ENCODE results near the gene EPHB6. TPM values are rescaled to one million over a fixed set of nuclear protein-coding genes. Genes with fewer than 3 reads are reported as not detected.
A peak's percentile ranks its signal among the peaks of the same experiment; 100 is the strongest.

The EPHB6 gene
- total and polyA plus RNA-seq, 7 experiments from 2014 or later, result 9.8 to 110 (median 65.7) TPM

DNA sequence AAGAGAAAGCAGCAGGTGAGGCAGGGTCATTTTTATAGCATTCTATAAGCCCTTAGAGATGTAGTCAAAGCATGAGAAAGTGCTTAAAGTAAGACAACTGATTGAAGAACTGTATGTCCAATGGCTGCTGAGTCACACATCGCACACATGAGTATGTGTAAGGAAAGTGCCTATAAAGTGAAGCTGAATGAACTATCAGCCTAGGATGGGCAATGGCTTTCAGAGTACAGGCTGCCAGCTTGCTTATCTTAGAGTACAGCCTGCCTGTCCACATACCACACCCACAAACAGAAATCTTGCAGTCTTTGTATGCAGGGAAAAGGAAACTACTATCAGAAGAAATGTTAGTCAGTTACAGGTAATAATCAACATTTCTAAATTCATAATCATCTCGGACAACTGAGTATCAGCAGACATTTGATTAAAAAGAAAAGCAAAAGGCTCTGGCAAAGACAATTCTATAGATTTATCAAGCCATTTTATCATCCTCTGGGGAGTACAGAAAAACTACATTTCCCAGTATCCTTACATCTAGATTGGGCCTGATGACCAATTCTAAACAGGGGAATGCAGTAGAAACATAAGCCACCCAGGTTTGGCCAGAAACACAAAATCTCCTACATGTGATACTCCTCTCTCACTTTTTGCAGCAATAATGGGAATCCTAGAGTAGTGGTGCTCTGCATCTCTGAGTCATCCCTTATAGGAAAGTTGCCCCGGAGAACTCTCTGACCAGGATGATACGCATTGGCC lies 16.2 kb upstream of the EPHB6 start:
- ATAC-seq (no peak), DNase-seq (no peak)
- H3K4me1 ChIP-seq (ENCODE audit: control insufficient read depth in 2 of 2, insufficient read depth in 2 of 2, low read length in 2 of 2), result no peaks in the 10 kb centered on the region
- intact Hi-C loops (cut with micrococcal nuclease), result no loop called here
- ChIA-PET CTCF (no interaction called here), POLR2A (no interaction called here)
- no peaks in the 10 kb centered on the region for H3K36me3 ChIP-seq (ENCODE audit: control insufficient read depth in 2 of 3, insufficient read depth in 3 of 3, low read length in 3 of 3)
- Mint-ChIP-seq H3K27me3 (peaks cover 0 to 12% (median 0%) of the 10 kb centered on the region in 5 donors), H3K36me3 (peaks cover 0 to 3% (median 0%) of the 10 kb centered on the region in 5 donors), H3K27ac (no peak overlapping the region), H3K9me3 (no peaks in the 10 kb centered on the region), H3K4me1 (peaks cover 0 to 25% (median 16%) of the 10 kb centered on the region in 7 donors), H3K4me3 (no peak overlapping the region)
- H3K4me3 ChIP-seq (ENCODE audit: low read length), result no peak overlapping the region
- no peaks in the 10 kb centered on the region for H3K9me3 ChIP-seq (ENCODE audit: control insufficient read depth in 2 of 3, low read length in 3 of 3)
- no peaks in the 10 kb centered on the region for H3K27me3 ChIP-seq (ENCODE audit: control insufficient read depth in 2 of 2, insufficient read depth in 2 of 2, low read length in 2 of 2)
- H3K27ac ChIP-seq (ENCODE audit: low read depth, low read length), result no peak overlapping the region

DNA sequence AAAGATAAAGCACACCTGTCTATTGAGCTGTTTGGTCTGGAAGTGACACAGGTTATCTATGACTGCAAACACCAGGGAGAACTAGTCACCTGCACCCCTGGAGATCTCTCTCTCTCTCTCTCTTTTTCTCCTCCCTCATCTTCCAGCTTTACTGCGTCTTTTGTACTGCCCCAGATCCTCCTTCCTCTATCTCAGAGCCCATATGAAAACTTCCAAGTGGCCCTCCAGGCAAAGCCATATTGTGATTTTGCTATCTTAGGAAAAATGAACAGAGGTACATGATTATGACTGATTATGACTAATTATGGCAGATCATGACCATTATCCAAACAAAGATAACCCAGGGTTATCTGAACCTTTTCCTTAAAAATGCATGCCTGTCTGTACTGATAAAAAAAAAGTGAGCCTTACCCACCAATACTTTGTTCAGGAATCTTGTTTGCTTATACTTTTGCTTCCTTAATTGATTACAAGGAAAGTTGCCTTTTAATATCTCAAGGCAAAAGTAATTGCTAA lies 12.6 kb upstream of the EPHB6 start:
- Histone ChIP-seq H3K4me3 (ENCODE audit: low read length) (no peak overlapping the region), H3K36me3 (ENCODE audit: control insufficient read depth in 2 of 3, insufficient read depth in 3 of 3, low read length in 3 of 3) (no peaks in the 10 kb centered on the region), H3K9me3 (ENCODE audit: control insufficient read depth in 2 of 3, low read length in 3 of 3) (no peaks in the 10 kb centered on the region), H3K27me3 (ENCODE audit: control insufficient read depth in 2 of 2, insufficient read depth in 2 of 2, low read length in 2 of 2) (no peaks in the 10 kb centered on the region), H3K4me1 (ENCODE audit: control insufficient read depth in 2 of 2, insufficient read depth in 2 of 2, low read length in 2 of 2) (no peaks in the 10 kb centered on the region), H3K27ac (ENCODE audit: low read depth, low read length) (no peak overlapping the region)
- DNase-seq (no peak), ATAC-seq (no peak)
- Mint-ChIP-seq H3K27ac (no peak overlapping the region), H3K27me3 (peaks cover 0 to 13% (median 0%) of the 10 kb centered on the region in 5 donors), H3K4me3 (no peak overlapping the region), H3K9me3 (no peaks in the 10 kb centered on the region), H3K36me3 (peaks cover 0 to 3% (median 0%) of the 10 kb centered on the region in 5 donors), H3K4me1 (no peaks in the 10 kb centered on the region)
- CTCF ChIA-PET, result interaction anchor here (0.8 to 1.5 kb wide), 2 partner anchors 17 to 211 kb away, joined by 3 to 4 read pairs; no protein-coding TSS in a partner anchor
- intact Hi-C loops (cut with micrococcal nuclease), result no loop called here
- POLR2A ChIA-PET, result interaction anchor here (0.8 to 1.5 kb wide), 3 partner anchors 8 to 22 kb away, joined by 3 to 4 read pairs (median 4); no protein-coding TSS in a partner anchor

DNA sequence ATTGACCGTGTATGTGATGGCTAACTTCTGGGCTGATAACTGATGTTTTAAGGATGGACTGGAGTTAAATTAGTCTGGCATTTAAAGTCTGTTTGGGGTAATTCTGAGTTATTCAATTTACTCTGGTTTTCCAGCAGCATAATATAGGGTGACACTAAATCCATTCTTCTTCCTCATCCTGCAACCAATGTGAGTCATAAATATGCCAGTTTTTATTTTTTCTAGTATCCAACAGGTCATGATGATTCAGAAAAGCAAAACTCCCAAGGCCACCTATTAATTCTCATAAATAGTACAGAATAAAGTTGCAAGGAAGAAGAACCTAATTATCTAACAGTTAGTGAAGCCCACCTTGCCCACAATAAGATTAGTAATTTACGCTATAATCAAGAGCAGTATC lies 7.5 kb upstream of the EPHB6 start:
- Mint-ChIP-seq H3K4me1 (peaks cover 2 to 22% (median 12%) of the 10 kb centered on the region in 7 donors), H3K27me3 (peaks cover 0 to 23% (median 0%) of the 10 kb centered on the region in 5 donors), H3K27ac (no peak overlapping the region), H3K36me3 (no peaks in the 10 kb centered on the region), H3K4me3 (no peak overlapping the region), H3K9me3 (no peaks in the 10 kb centered on the region)
- no peaks in the 10 kb centered on the region for H3K9me3 ChIP-seq (ENCODE audit: control insufficient read depth in 2 of 3, low read length in 3 of 3)
- ATAC-seq (no peak), DNase-seq (no peak)
- ChIA-PET CTCF (no interaction called here), POLR2A (interaction anchor here (1.0 kb wide), 1 partner anchor 8 kb away, joined by 4 read pairs; no protein-coding TSS in a partner anchor)
- no peaks in the 10 kb centered on the region for H3K4me1 ChIP-seq (ENCODE audit: control insufficient read depth in 2 of 2, insufficient read depth in 2 of 2, low read length in 2 of 2)
- H3K27ac ChIP-seq (ENCODE audit: low read depth, low read length), result no peak overlapping the region
- intact Hi-C loops (cut with micrococcal nuclease), result no loop called here
- no peaks in the 10 kb centered on the region for H3K27me3 ChIP-seq (ENCODE audit: control insufficient read depth in 2 of 2, insufficient read depth in 2 of 2, low read length in 2 of 2)
- no peak overlapping the region for H3K4me3 ChIP-seq (ENCODE audit: low read length)
- H3K36me3 ChIP-seq (ENCODE audit: control insufficient read depth in 2 of 3, insufficient read depth in 3 of 3, low read length in 3 of 3), result no peaks in the 10 kb centered on the region

DNA sequence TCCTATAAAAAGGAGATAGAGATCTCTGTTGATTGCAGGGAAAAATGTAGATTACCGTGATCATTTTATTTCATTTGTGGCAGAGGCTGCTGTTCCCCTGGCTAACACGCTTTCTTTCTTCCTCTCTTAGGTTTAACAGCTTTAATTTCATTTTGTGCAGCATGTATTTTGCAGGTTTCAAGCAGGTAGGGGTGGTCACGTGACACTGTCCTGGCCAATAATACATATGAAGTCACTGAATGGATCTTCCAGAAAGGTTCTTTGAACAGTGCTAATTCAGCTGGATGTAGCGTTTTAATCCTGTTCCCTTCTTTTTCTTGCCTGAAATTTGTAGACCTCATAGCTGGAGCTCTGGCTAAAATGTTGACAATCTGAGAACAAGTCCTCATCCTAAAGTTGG lies 3.6 kb upstream of the EPHB6 start:
- Histone ChIP-seq H3K27ac (ENCODE audit: low read depth, low read length) (no peak overlapping the region), H3K9me3 (ENCODE audit: control insufficient read depth in 2 of 3, low read length in 3 of 3) (no peaks in the 10 kb centered on the region), H3K4me3 (ENCODE audit: low read length) (no peak overlapping the region), H3K36me3 (ENCODE audit: control insufficient read depth in 2 of 3, insufficient read depth in 3 of 3, low read length in 3 of 3) (peaks cover 0 to 5% (median 0%) of the 10 kb centered on the region in 3 experiments), H3K4me1 (ENCODE audit: control insufficient read depth in 2 of 2, insufficient read depth in 2 of 2, low read length in 2 of 2) (peaks cover 4 to 9% of the 10 kb centered on the region in 2 donors), H3K27me3 (ENCODE audit: control insufficient read depth in 2 of 2, insufficient read depth in 2 of 2, low read length in 2 of 2) (no peaks in the 10 kb centered on the region)
- CTCF ChIA-PET, result interaction anchor here (0.6 to 1.6 kb wide), 8 partner anchors 8 to 503 kb away, joined by 3 to 6 read pairs (median 4); no protein-coding TSS in a partner anchor
- DNase-seq, result no peak
- Mint-ChIP-seq H3K27me3 (peaks cover 0 to 34% (median 0%) of the 10 kb centered on the region in 5 donors), H3K36me3 (no peaks in the 10 kb centered on the region), H3K9me3 (no peaks in the 10 kb centered on the region), H3K27ac (peak overlapping the region in 2 of 9 donors; percentile 2 to 32), H3K4me1 (peaks cover 11 to 42% (median 24%) of the 10 kb centered on the region in 7 donors), H3K4me3 (peak overlapping the region in 3 of 10 donors; percentile 20 to 50 (median 27))
- no peak for ATAC-seq
- intact Hi-C loops (cut with micrococcal nuclease), result loop anchor here in 1 of 2 donors (5.0 kb wide), 3 partner anchors 404 to 529 kb away; partner anchors contain the start of gene CASP2
- POLR2A ChIA-PET, result interaction anchor here (0.5 to 1.6 kb wide), 7 partner anchors 10 to 214 kb away, joined by 3 to 9 read pairs (median 3); no protein-coding TSS in a partner anchor

DNA sequence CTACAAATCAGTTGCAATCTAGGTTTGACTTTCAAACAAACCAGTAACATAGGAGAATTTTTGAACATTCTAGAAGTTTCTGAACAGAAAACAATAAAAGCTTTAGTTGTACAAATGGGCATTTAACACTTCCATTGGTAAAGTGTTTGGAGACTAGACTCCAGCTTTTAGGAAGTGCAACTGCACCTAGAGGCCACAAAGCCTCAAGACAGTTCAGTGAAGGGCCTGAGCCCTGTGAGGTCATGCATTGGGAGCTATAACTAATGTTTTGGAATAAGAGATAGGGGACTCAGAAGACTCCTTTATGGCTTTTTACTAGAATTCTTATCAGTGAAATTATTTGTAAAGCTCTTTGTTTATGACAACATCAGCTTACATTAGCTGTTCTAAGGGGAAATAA lies 3.0 kb upstream of the EPHB6 start:
- Mint-ChIP-seq H3K27me3 (peaks cover 0 to 38% (median 0%) of the 10 kb centered on the region in 5 donors), H3K9me3 (no peaks in the 10 kb centered on the region)
- ATAC-seq, result no peak

DNA sequence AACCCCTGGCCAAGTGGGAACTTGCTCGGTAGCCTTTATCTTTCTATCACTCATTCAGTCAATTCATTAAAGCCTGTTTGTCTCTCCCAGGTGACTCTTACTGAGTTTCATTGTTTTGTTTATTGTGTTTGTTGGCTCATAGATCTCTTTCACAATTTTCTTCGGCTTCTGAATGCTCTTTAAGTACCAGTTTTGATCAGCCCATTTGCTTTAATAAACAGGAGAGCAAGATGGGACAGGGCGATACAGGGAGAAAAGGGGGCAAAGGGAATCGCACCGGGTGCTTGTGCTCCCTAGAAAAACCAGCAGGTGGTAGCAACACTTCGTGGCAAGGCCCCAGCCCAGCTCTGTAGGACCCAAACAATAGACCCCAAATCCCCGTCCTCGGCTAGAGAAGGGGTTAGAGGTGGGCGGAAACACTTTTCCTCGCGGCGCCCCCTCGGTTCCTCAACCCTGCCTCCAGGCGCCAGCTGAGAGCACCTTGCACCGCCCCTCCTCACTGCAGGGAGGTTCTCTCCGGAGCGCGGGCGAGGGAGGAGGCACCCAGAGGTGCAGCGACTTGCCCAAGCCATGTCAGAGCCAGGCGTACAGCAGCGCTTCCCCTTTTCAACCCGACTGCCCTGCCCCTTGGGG lies 1.0 kb upstream of the EPHB6 start:
- peak overlapping the region; percentile 37 to 92 (median 89) for H3K27ac Mint-ChIP-seq
- Histone ChIP-seq H3K4me3 (ENCODE audit: low read length) (peak overlapping the region; percentile 85), H3K9me3 (ENCODE audit: control insufficient read depth in 2 of 3, low read length in 3 of 3) (no peaks in the 10 kb centered on the region), H3K4me1 (ENCODE audit: control insufficient read depth in 2 of 2, insufficient read depth in 2 of 2, low read length in 2 of 2) (peaks cover 4 to 12% of the 10 kb centered on the region in 2 donors), H3K27me3 (ENCODE audit: control insufficient read depth in 2 of 2, insufficient read depth in 2 of 2, low read length in 2 of 2) (no peaks in the 10 kb centered on the region), H3K27ac (ENCODE audit: low read depth, low read length) (peak overlapping the region; percentile 69), H3K36me3 (ENCODE audit: control insufficient read depth in 2 of 3, insufficient read depth in 3 of 3, low read length in 3 of 3) (peaks cover 0 to 5% (median 0%) of the 10 kb centered on the region in 3 experiments)
- peak overlapping the region; percentile 90 to 99 (median 97) for H3K4me3 Mint-ChIP-seq
- no peaks in the 10 kb centered on the region for H3K36me3 Mint-ChIP-seq
- peaks cover 17 to 61% (median 39%) of the 10 kb centered on the region in 7 donors for H3K4me1 Mint-ChIP-seq
- intact Hi-C loops (cut with micrococcal nuclease), result loop anchor here (1.0 to 5.0 kb wide), 12 partner anchors 12 to 532 kb away; partner anchors contain the start of gene CASP2 (in 1 of the 2)
- ChIA-PET CTCF (interaction anchor here (1.5 to 3.2 kb wide), 7 partner anchors 13 to 361 kb away, joined by 4 to 24 read pairs (median 7); no protein-coding TSS in a partner anchor), POLR2A (interaction anchor here (0.6 to 10.8 kb wide), 9 partner anchors 22 to 551 kb away, joined by 3 to 133 read pairs (median 3); no protein-coding TSS in a partner anchor)
- ATAC-seq (peak; percentile 88), DNase-seq (peak; percentile 56 to 74 (median 68))
- H3K9me3 Mint-ChIP-seq, result no peaks in the 10 kb centered on the region
- peaks cover 0 to 30% (median 0%) of the 10 kb centered on the region in 5 donors for H3K27me3 Mint-ChIP-seq

More for the DNA sequence above, 3.0 kb upstream of the EPHB6 start:
- peaks cover 0 to 5% (median 0%) of the 10 kb centered on the region in 3 experiments for H3K36me3 ChIP-seq (ENCODE audit: control insufficient read depth in 2 of 3, insufficient read depth in 3 of 3, low read length in 3 of 3)
- no peaks in the 10 kb centered on the region for H3K9me3 ChIP-seq (ENCODE audit: control insufficient read depth in 2 of 3, low read length in 3 of 3)
- H3K4me1 ChIP-seq (ENCODE audit: control insufficient read depth in 2 of 2, insufficient read depth in 2 of 2, low read length in 2 of 2), result peaks cover 4 to 12% of the 10 kb centered on the region in 2 donors
- peaks cover 15 to 49% (median 29%) of the 10 kb centered on the region in 7 donors for H3K4me1 Mint-ChIP-seq
- intact Hi-C loops (cut with micrococcal nuclease), result loop anchor here in 1 of 2 donors (5.0 kb wide), 3 partner anchors 405 to 530 kb away; partner anchors contain the start of gene CASP2
- CTCF ChIA-PET, result interaction anchor here (0.6 to 1.6 kb wide), 8 partner anchors 9 to 364 kb away, joined by 3 to 6 read pairs (median 4); no protein-coding TSS in a partner anchor
- H3K4me3 ChIP-seq (ENCODE audit: low read length), result no peak overlapping the region
- no peak overlapping the region for H3K27ac Mint-ChIP-seq
- H3K4me3 Mint-ChIP-seq, result no peak overlapping the region
- H3K36me3 Mint-ChIP-seq, result no peaks in the 10 kb centered on the region
- H3K27ac ChIP-seq (ENCODE audit: low read depth, low read length), result no peak overlapping the region
- POLR2A ChIA-PET, result interaction anchor here (0.5 to 1.6 kb wide), 10 partner anchors 9 to 215 kb away, joined by 3 to 9 read pairs (median 3); no protein-coding TSS in a partner anchor
- no peak for DNase-seq
- no peaks in the 10 kb centered on the region for H3K27me3 ChIP-seq (ENCODE audit: control insufficient read depth in 2 of 2, insufficient read depth in 2 of 2, low read length in 2 of 2)

Measured in naive thymus-derived CD4-positive, alpha-beta T cell (primary cell).